Body of pancreas (tissue), 4 donors: ENCODE results near the gene LMNTD1. TPM values are rescaled to one million over a fixed set of nuclear protein-coding genes. Genes with fewer than 3 reads are reported as not detected.

Experiments used
- ATAC-seq: fragments of 150-250 bp; one replicate; pipeline ENCODE4 v1.9.1; 2016
- DNase-seq, 4 donors: peaks; one replicate each; pipeline ENCODE4 v3.0.0-alpha.2; 2019
- H3K27ac ChIP-seq, 4 donors: fragments of 200-600 bp; sonication (generic); 1 replicate in 3 of 4; 2 replicates in 1 of 4; pipeline versions ENCODE4 v1.5.1 to v1.6.1; 2016 to 2019; ENCODE audit warnings: mild to moderate bottlenecking in 1 of 4, mixed read lengths in 1 of 4, moderate library complexity in 1 of 4
- H3K27me3 ChIP-seq, 2 donors: fragments of 200-600 bp; sonication (generic); one replicate each; pipeline ENCODE4 v1.6.0; 2016; ENCODE audit warnings: mild to moderate bottlenecking in 1 of 2
- H3K36me3 ChIP-seq, 2 donors: fragments of 200-600 bp; sonication (generic); replicated peaks in 1 of 2; 2 replicates each; pipeline ENCODE4 v1.5.1; 2016; ENCODE audit warnings: low read depth in 2 of 2; ENCODE audit not compliant: insufficient read depth in 1 of 2
- H3K4me1 ChIP-seq: fragments of 200-600 bp; sonication (generic); one replicate; pipeline ENCODE4 v1.6.0; 2016
- H3K4me3 ChIP-seq, 2 donors: fragments of 200-600 bp; sonication (generic); 1 replicate in 1 of 2; 2 replicates in 1 of 2; pipeline ENCODE4 v1.5.1; 2016 to 2019
- H3K9me3 ChIP-seq, 3 donors: fragments of 200-600 bp; sonication (generic); 1 replicate in 2 of 3; 2 replicates in 1 of 3; pipeline ENCODE4 v1.5.1; 2016
- POLR2A ChIP-seq, 3 donors: fragments of 450-650 bp; IDR thresholded peaks; one replicate each; pipeline ENCODE4 v1.6.1; 2016; ENCODE audit warnings: antibody characterized with exemption in 3 of 3, mild to moderate bottlenecking in 2 of 3
- WGBS, 2 donors: methylation state at CpG; one replicate each; pipeline ENCODE4 v1.1.5; 2017; 5-methylcytosine and 5-hydroxymethylcytosine counted together
- intact Hi-C: fragments of 100-400 bp; cut with DNase I; formaldehyde crosslinking; loops from one replicate; pipeline ENCODE4 v1.15.1; 2023
- total RNA-seq, 2 donors: library from RNA; depleted of rRNA; stranded (reverse); fragments of >200 nt; gene quantifications; one replicate each; pipeline ENCODE4 v1.1.0, GENCODE V29; 2016
- TF ChIP-seq, protein P1 (sequence below), 7 experiments: fragments of 450-650 bp in 4 of 7; fragments of 200-600 bp in 3 of 7; sonication (generic) in 3 of 7; IDR thresholded peaks; one replicate each; pipeline ENCODE4 v1.5.1; 2016 to 2019; ENCODE audit warnings: antibody characterized with exemption in 7 of 7

The LMNTD1 gene
- total RNA-seq, 2 donors from 2014 or later: 1.3 to 21.4 TPM

DNA sequence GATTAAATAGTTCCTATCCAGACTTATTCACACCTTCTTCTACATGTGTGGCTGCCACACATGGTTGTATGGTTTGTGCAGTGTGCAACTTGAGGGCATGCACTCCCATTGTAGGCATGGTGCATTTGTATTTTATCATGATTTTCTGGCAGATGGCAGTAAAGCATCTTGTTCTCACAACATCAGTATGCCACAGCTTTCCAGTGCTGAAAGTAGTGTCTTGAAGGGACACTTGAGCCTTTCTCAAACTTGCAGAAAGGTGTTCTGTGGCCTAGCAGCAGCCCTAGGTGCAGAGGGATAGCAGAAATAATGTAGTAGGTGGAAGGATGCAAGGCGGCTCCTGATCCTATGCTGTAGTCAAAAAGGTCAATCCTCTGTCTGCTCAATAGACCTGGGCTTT lies 72.9 kb downstream of the LMNTD1 start:
- WGBS, 2 donors: 97 to 100% methylated on average over 1 of the region's 1 CpG
- ATAC-seq: no peak
- H3K36me3 ChIP-seq: no peaks in the 10 kb centered on the region
- intact Hi-C loops: no loop called here
- no peak for DNase-seq
- no peaks in the 10 kb centered on the region for H3K27me3 ChIP-seq
- no peak overlapping the region for H3K27ac ChIP-seq
- no peak overlapping the region for H3K4me3 ChIP-seq
- TF ChIP-seq POLR2A (IDR thresholded peaks at IDR 0.05): no peak
- TF ChIP-seq, protein P1, sequence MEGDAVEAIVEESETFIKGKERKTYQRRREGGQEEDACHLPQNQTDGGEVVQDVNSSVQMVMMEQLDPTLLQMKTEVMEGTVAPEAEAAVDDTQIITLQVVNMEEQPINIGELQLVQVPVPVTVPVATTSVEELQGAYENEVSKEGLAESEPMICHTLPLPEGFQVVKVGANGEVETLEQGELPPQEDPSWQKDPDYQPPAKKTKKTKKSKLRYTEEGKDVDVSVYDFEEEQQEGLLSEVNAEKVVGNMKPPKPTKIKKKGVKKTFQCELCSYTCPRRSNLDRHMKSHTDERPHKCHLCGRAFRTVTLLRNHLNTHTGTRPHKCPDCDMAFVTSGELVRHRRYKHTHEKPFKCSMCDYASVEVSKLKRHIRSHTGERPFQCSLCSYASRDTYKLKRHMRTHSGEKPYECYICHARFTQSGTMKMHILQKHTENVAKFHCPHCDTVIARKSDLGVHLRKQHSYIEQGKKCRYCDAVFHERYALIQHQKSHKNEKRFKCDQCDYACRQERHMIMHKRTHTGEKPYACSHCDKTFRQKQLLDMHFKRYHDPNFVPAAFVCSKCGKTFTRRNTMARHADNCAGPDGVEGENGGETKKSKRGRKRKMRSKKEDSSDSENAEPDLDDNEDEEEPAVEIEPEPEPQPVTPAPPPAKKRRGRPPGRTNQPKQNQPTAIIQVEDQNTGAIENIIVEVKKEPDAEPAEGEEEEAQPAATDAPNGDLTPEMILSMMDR (IDR thresholded peaks at IDR 0.05): no peak
- no peaks in the 10 kb centered on the region for H3K9me3 ChIP-seq
- no peaks in the 10 kb centered on the region for H3K4me1 ChIP-seq

DNA sequence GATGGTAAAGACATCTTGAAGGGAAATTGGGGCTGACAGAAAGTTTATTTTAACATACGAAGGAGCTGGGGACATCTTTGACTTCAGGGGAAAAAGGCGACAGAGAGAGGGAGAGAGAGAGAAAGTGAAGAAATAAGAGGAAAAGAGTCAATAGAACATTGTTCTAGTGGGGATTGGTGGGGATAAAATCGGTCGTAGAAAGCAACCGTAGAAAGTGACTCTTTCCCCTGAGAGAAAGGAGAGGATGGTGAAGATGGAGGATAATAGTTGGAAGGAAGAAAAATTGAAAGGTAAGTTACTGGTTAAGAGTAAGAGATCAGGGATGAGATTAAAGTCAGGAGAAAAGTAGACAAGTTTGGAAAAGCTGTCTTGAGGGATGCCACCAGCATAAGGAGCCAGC lies 75.9 kb downstream of the LMNTD1 start:
- Histone ChIP-seq H3K9me3 (no peaks in the 10 kb centered on the region), H3K36me3 (no peaks in the 10 kb centered on the region), H3K27me3 (no peaks in the 10 kb centered on the region), H3K27ac (no peak overlapping the region), H3K4me3 (no peak overlapping the region), H3K4me1 (no peaks in the 10 kb centered on the region)
- ATAC-seq (no peak), DNase-seq (no peak)
- intact Hi-C loops: no loop called here
- no peak for TF ChIP-seq POLR2A (IDR thresholded peaks at IDR 0.05)
- TF ChIP-seq, protein P1 (IDR thresholded peaks at IDR 0.05): no peak
- WGBS, 2 donors: 79 to 83% methylated on average over 5 of the region's 5 CpGs

DNA sequence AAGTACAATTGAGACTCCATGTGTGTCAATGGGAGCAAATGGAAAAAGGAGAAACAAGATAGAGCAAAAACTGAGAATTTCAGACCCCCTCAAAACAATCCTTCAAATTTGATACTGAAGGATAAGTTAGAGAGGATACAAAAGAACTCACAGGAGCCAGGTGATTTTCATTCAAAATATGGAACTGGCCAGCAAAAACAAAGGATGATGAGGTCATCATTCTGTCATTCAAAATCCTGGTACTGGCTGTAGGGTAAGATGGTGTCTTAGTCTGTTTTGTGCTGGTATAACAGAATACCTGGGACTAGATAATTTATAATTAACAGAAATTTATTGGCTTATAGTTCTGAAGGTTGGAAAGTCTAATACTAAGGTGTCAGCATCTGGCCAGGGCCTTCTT lies 80.6 kb downstream of the LMNTD1 start:
- Histone ChIP-seq H3K27ac (no peak overlapping the region), H3K4me1 (no peaks in the 10 kb centered on the region), H3K9me3 (no peaks in the 10 kb centered on the region), H3K27me3 (no peaks in the 10 kb centered on the region), H3K4me3 (no peak overlapping the region), H3K36me3 (no peaks in the 10 kb centered on the region)
- DNase-seq: no peak
- ATAC-seq: no peak
- TF ChIP-seq POLR2A (IDR thresholded peaks at IDR 0.05): no peak
- TF ChIP-seq, protein P1 (IDR thresholded peaks at IDR 0.05): no peak
- intact Hi-C loops: no loop called here

DNA sequence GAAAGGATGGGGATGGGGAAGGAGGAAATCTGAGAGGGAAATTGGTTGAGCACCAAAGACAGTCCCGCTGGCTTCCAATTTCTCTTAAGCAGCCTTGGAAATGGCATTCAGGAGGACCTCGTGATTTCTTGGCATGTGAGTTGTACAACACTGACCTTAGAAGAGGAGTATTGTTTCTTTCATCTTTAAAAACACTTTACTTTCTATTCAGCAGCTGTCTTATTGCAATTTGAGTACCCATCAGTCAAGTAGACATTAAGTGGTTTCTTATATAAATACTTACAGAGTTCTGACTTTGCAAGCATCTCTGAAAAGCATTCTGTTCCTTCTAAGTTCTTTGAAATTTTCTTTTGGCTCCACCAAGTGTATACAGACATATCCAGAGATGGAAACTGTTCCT lies 83.2 kb downstream of the LMNTD1 start:
- 58 to 63% methylated on average over 2 of the region's 2 CpGs for WGBS, 2 donors
- ATAC-seq: no peak

DNA sequence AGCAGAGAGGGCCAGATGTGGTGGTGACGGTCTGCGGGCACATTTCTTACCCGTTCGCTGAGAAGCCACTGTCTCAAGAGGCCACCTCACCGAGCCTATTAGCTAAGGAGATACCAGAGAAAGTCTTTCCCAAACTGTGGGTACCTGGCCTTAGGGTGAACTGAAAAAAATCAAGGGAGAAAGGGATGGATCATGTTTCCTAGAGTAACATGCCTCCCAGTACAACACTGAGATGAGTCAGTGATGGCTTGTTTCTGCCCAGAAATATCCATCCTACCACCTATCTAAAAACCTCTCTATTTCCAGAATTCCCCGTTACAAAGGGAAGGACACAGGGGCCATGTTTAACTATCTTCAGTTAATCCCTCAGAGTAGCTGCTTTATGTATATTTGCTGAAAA lies 83.7 kb downstream of the LMNTD1 start:
- 77 to 91% methylated on average over 6 of the region's 6 CpGs for WGBS, 2 donors
- Histone ChIP-seq H3K36me3 (no peaks in the 10 kb centered on the region), H3K4me1 (no peaks in the 10 kb centered on the region), H3K4me3 (no peak overlapping the region), H3K27ac (no peak overlapping the region), H3K9me3 (no peaks in the 10 kb centered on the region), H3K27me3 (no peaks in the 10 kb centered on the region)
- TF ChIP-seq, protein P1 (IDR thresholded peaks at IDR 0.05): no peak
- no peak for TF ChIP-seq POLR2A (IDR thresholded peaks at IDR 0.05)
- intact Hi-C loops: no loop called here
- no peak for ATAC-seq
- DNase-seq: no peak

More for the DNA sequence above, 83.2 kb downstream of the LMNTD1 start:
- no peaks in the 10 kb centered on the region for H3K27me3 ChIP-seq
- intact Hi-C loops: no loop called here
- H3K4me1 ChIP-seq: no peaks in the 10 kb centered on the region
- no peak for DNase-seq
- H3K27ac ChIP-seq: no peak overlapping the region
- no peaks in the 10 kb centered on the region for H3K36me3 ChIP-seq
- H3K4me3 ChIP-seq: no peak overlapping the region
- no peaks in the 10 kb centered on the region for H3K9me3 ChIP-seq
- TF ChIP-seq, protein P1 (IDR thresholded peaks at IDR 0.05): no peak
- TF ChIP-seq POLR2A (IDR thresholded peaks at IDR 0.05): no peak
